PC-3 (cell line): ENCODE data around the gene CD28. TPM values are rescaled to one million over a fixed set of nuclear protein-coding genes. Genes with fewer than 3 reads are reported as not detected.

Source experiments
- ATAC-seq: fragments of 200-7000 bp; cut with Tn5 transposase; 2 replicates; pipeline ENCODE4 v1.9.1; 2020; ENCODE audit warnings: mild to moderate bottlenecking, moderate library complexity
- BruUV-seq: library from RNA; stranded (reverse); fragments of 400-500 nt; replicated peaks from 2 replicates; lab custom pipeline; 2021; lab: Mats Ljungman, UMichigan
- CTCF ChIA-PET: fragments of 300-600 bp; sonication (Branson Sonifier 250); formaldehyde crosslinking; loops from one replicate; lab custom pipeline; 2022; ENCODE audit warnings: antibody characterized with exemption; lab: Charles Lee
- POLR2A ChIA-PET: fragments of 300-600 bp; sonication (Branson Sonifier 250); formaldehyde crosslinking; loops from one replicate; lab custom pipeline; 2022; ENCODE audit warnings: antibody characterized with exemption; ENCODE audit not compliant: unreplicated experiment; lab: Charles Lee
- DNase-seq: peaks from one replicate; pipeline ENCODE4 v3.0.0-alpha.2; 2015
- H2AFZ ChIP-seq: fragments of 300-600 bp; sonication (generic); 2 replicates; pipeline ENCODE4 v1.6.0; 2016; ENCODE audit warnings: antibody characterized with exemption, low read length
- H3F3A ChIP-seq: fragments of 300-600 bp; sonication (generic); one replicate; pipeline ENCODE4 v1.6.0; 2017; ENCODE audit warnings: antibody characterized with exemption, low read length, control low read depth, mild to moderate bottlenecking; ENCODE audit not compliant: unreplicated experiment
- H3K27ac ChIP-seq: fragments of 300-600 bp; sonication (generic); 2 replicates; pipeline ENCODE4 v1.5.1; 2016; ENCODE audit warnings: mild to moderate bottlenecking, low read length
- H3K27me3 ChIP-seq: fragments of 300-600 bp; sonication (generic); 2 replicates; pipeline ENCODE4 v1.6.1; 2016; ENCODE audit warnings: low read length, mixed read lengths
- H3K36me3 ChIP-seq: fragments of 300-600 bp; sonication (generic); 2 replicates; pipeline ENCODE4 v1.6.1; 2016; ENCODE audit warnings: low read depth, mixed run types, low read length, mixed read lengths
- H3K4me1 ChIP-seq: fragments of 300-600 bp; sonication (generic); 2 replicates; pipeline ENCODE4 v1.5.1; 2016; ENCODE audit warnings: low read length; ENCODE audit not compliant: insufficient read depth
- H3K4me2 ChIP-seq: fragments of 300-600 bp; sonication (generic); 2 replicates; pipeline ENCODE4 v1.6.0; 2016; ENCODE audit warnings: low read length
- H3K4me3 ChIP-seq: fragments of 300-600 bp; sonication (generic); 2 replicates; pipeline ENCODE4 v1.5.1; 2016; ENCODE audit warnings: mild to moderate bottlenecking, low read length, mixed read lengths
- H3K79me2 ChIP-seq: fragments of 300-600 bp; sonication (generic); 2 replicates; pipeline ENCODE4 v1.6.1; 2017; ENCODE audit warnings: low read length, mixed read lengths
- H3K9ac ChIP-seq: fragments of 300-600 bp; sonication (generic); 2 replicates; pipeline ENCODE4 v1.6.0; 2016; ENCODE audit warnings: mild to moderate bottlenecking, low read length
- H3K9me2 ChIP-seq: fragments of 300-600 bp; sonication (generic); replicated peaks from 2 replicates; pipeline ENCODE4 v1.6.1; 2016; ENCODE audit warnings: mixed run types, low read length, mixed read lengths
- H3K9me3 ChIP-seq: fragments of 300-600 bp; sonication (generic); 2 replicates; pipeline ENCODE4 v1.6.1; 2016; ENCODE audit warnings: low read length, mixed read lengths
- H4K20me1 ChIP-seq: fragments of 300-600 bp; sonication (generic); 2 replicates; pipeline ENCODE4 v1.6.1; 2016; ENCODE audit warnings: low read length, mixed read lengths
- CTCF ChIP-seq: fragments of 300-600 bp; sonication (generic); conservative IDR thresholded peaks from 2 replicates; pipeline ENCODE4 v1.5.1; 2017; ENCODE audit warnings: antibody characterized with exemption, low read depth, mild to moderate bottlenecking, low read length
- EZH2 ChIP-seq: fragments of 300-600 bp; sonication (generic); IDR thresholded peaks from one replicate; pipeline ENCODE4 v1.6.1; 2017; ENCODE audit warnings: antibody characterized with exemption, mild to moderate bottlenecking, low read length; ENCODE audit not compliant: unreplicated experiment
- EZH2phosphoT487 ChIP-seq: fragments of 300-600 bp; sonication (generic); IDR thresholded peaks from 2 replicates; pipeline ENCODE4 v1.6.1; 2018; ENCODE audit warnings: mild to moderate bottlenecking, antibody characterized with exemption, low read length, borderline replicate concordance
- intact Hi-C: fragments of 100-400 bp; cut with micrococcal nuclease; formaldehyde crosslinking; loops from 2 replicates; pipeline ENCODE4 v1.9.0; 2023
- total RNA-seq: library from RNA; depleted of rRNA; stranded (reverse); fragments of >200 nt; gene quantifications from 2 replicates; pipeline ENCODE4 v1.2.3, GENCODE V29; 2014

The CD28 gene
- total RNA-seq, 1 experiment from 2014 or later: not detected

- Histone ChIP-seq H3K9ac (no peak overlapping the region), H3K4me2 (no peak overlapping the region), H3K9me3 (no peaks in the 10 kb centered on the region), H3K4me3 (no peak overlapping the region), H2AFZ (no peak overlapping the region), H3K36me3 (no peaks in the 10 kb centered on the region), H3K9me2 (no peaks in the 10 kb centered on the region), H3K79me2 (no peaks in the 10 kb centered on the region), H4K20me1 (no peaks in the 10 kb centered on the region), H3K27me3 (no peaks in the 10 kb centered on the region), H3K4me1 (peaks cover 6% of the 10 kb centered on the region), H3K27ac (no peak overlapping the region), H3F3A (no peaks in the 10 kb centered on the region)
- DNase-seq (no peak), ATAC-seq (no peak)
- POLR2A ChIA-PET: no interaction called here
- TF ChIP-seq EZH2phosphoT487 (no peak), EZH2 (no peak), CTCF (no peak)
- CTCF ChIA-PET: no interaction called here
- no TSS peak for BruUV-seq
- intact Hi-C loops: no loop called here
Observed at GRCh38 chr2:203690441-203691047, 15.9 kb upstream of the CD28 start.

GRCh38 chr2:203691149-203691548, 15.3 kb upstream of the CD28 start:
- no peak overlapping the region for H3K27ac ChIP-seq
- no peaks in the 10 kb centered on the region for H3F3A ChIP-seq
- no peak overlapping the region for H3K4me3 ChIP-seq
- no peaks in the 10 kb centered on the region for H4K20me1 ChIP-seq
- TF ChIP-seq CTCF (no peak), EZH2phosphoT487 (no peak), EZH2 (no peak)
- ATAC-seq (no peak), DNase-seq (no peak)
- no peaks in the 10 kb centered on the region for H3K9me3 ChIP-seq
- H2AFZ ChIP-seq: no peak overlapping the region
- H3K9me2 ChIP-seq: no peaks in the 10 kb centered on the region
- no peaks in the 10 kb centered on the region for H3K36me3 ChIP-seq
- no peaks in the 10 kb centered on the region for H3K4me1 ChIP-seq
- POLR2A ChIA-PET: no interaction called here
- H3K79me2 ChIP-seq: no peaks in the 10 kb centered on the region
- no peak overlapping the region for H3K4me2 ChIP-seq
- BruUV-seq: no TSS peak
- intact Hi-C loops: no loop called here
- H3K27me3 ChIP-seq: no peaks in the 10 kb centered on the region
- H3K9ac ChIP-seq: no peak overlapping the region
- CTCF ChIA-PET: no interaction called here

- Histone ChIP-seq H3K4me3 (no peak overlapping the region), H3K4me2 (no peak overlapping the region), H3K27ac (no peak overlapping the region), H3F3A (no peaks in the 10 kb centered on the region), H3K9me2 (no peaks in the 10 kb centered on the region), H3K9me3 (no peaks in the 10 kb centered on the region), H3K36me3 (no peaks in the 10 kb centered on the region), H3K27me3 (no peaks in the 10 kb centered on the region), H3K4me1 (no peaks in the 10 kb centered on the region), H2AFZ (no peak overlapping the region), H4K20me1 (no peaks in the 10 kb centered on the region), H3K79me2 (no peaks in the 10 kb centered on the region), H3K9ac (no peak overlapping the region)
- no peak for ATAC-seq
- no peak for DNase-seq
- intact Hi-C loops: no loop called here
- no TSS peak for BruUV-seq
- CTCF ChIA-PET: no interaction called here
- TF ChIP-seq EZH2phosphoT487: no peak
- no peak for TF ChIP-seq CTCF
- no peak for TF ChIP-seq EZH2
- POLR2A ChIA-PET: no interaction called here
Observed at GRCh38 chr2:203692031-203692710, 14.3 kb upstream of the CD28 start.
